ENCODE measurements around the gene VIM. TPM values are rescaled to one million over a fixed set of nuclear protein-coding genes. Genes with fewer than 3 reads are reported as not detected.

Gene VIM
- total RNA-seq, 1 donor from 2014 or later: 342 TPM

GRCh38 chr10:17286562-17287550 lies 58.8 kb downstream of the VIM start:
- H3K36me3 Mint-ChIP-seq (ENCODE audit: low read depth): no peaks in the 10 kb centered on the region
- peaks cover 4% of the 10 kb centered on the region for H3K9me3 Mint-ChIP-seq
- no peak for DNase-seq (ENCODE audit: low spot score)
- peaks cover 17% of the 10 kb centered on the region for H3K27me3 Mint-ChIP-seq (ENCODE audit: low read depth)
- H3K4me3 Mint-ChIP-seq (ENCODE audit: low read depth): no peak overlapping the region
- H3K27ac Mint-ChIP-seq: no peak overlapping the region
- intact Hi-C loops (cut with micrococcal nuclease): no loop called here
- peaks cover 5% of the 10 kb centered on the region for H3K4me1 Mint-ChIP-seq (ENCODE audit: low read depth)

Other genes with a start within 250 kb of the VIM start
- gene CUBN, start 98.4 kb upstream of the VIM start, total RNA-seq: 0.11 and 0.30 TPM in 2 replicates
- gene TRDMT1, start 26.6 kb upstream of the VIM start, total RNA-seq: 3.2 and 4.2 TPM in 2 replicates
- not detected in 2 replicates for gene ST8SIA6, start 226.4 kb downstream of the VIM start, total RNA-seq

Measured in activated T-helper 2 cell treated with anti-CD3 and anti-CD28 coated beads, Interferon-gamma antibody, Interleukin-2, Interleukin-4, amounts not matched to agents 10 μg/mL and 5 μg/mL and 100 μg/mL, durations not matched to agents 14 hours and 24 hours and 36 hours (primary cell).